Melanocyte of skin (primary cell): ENCODE measurements around the gene CLRN2. TPM values are rescaled to one million over a fixed set of nuclear protein-coding genes. Genes with fewer than 3 reads are reported as not detected.

Source experiments
- total RNA-seq, 2 donors: library from RNA; depleted of rRNA; stranded (reverse); fragments of >200 nt; gene quantifications; 2 replicates each; pipeline ENCODE4 v1.2.3, GENCODE V29; 2012

Gene CLRN2
- not detected for total RNA-seq

GRCh38 chr4:17514865-17515264 is at the start of gene CLRN2:
CLRN2 (plus strand) TSS chr4:17515165; CDS start chr4:17515267, 102 bp downstream.

GRCh38 chr4:17511950-17512795 is 2.8 kb upstream of the CLRN2 start, which contains the start of gene QDPR:
QDPR (minus strand) TSS chr4:17512090; CDS start chr4:17512054, 36 bp downstream.

Other genes with a start within 250 kb of the CLRN2 start
- 10 to 100 TPM; 37.5 to 44.6 TPM for gene QDPR, start 3.1 kb upstream of the CLRN2 start, total RNA-seq
- gene LAP3, start 62.0 kb downstream of the CLRN2 start, total RNA-seq: 100 to 1,000 TPM; 449 to 633 TPM
- gene MED28, start 99.5 kb downstream of the CLRN2 start, total RNA-seq: 1 to 10 TPM; 5.9 to 8.0 TPM